Mesenteric fat pad (tissue), 1 donor: ENCODE measurements around the gene SH2D7. TPM values are rescaled to one million over a fixed set of nuclear protein-coding genes. Genes with fewer than 3 reads are reported as not detected.

Experiments used
- DNase-seq: peaks from one replicate; pipeline ENCODE4 v3.0.0-alpha.2; 2020; ENCODE audit warnings: low spot score
- total RNA-seq: library from RNA; stranded (reverse); fragmentation: NEBNext Ultra II Directional; extraction: Animal tissue kit (Norgen Biotek cat#: 25700); gene quantifications from one replicate; pipeline ENCODE4 v1.2.1, GENCODE V29; 2021
- donor health status: DM: yes; HTN: yes; CAD: no.

The SH2D7 gene
- total RNA-seq, 1 donor from 2014 or later: not detected

DNA sequence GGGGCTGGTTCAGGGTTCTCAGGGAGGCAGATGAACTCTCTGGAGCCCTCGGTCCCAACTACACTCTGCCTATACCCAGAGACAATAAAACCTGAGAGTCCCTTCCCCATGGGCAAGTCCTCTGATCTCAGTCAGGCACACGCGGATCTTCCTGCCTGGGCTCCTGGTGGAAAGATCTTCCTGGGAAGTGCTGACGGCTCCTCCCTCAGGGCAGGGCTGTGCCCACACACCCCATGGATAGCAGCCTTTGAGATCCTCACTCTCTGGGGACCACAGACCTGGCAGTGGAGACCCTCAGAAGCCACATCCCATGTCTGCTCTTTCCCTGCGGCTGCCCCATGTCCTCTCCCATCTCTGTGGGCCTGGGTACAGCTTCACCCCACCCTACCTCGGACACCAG, 10.4 kb downstream of the SH2D7 start:
- no peak for DNase-seq

DNA sequence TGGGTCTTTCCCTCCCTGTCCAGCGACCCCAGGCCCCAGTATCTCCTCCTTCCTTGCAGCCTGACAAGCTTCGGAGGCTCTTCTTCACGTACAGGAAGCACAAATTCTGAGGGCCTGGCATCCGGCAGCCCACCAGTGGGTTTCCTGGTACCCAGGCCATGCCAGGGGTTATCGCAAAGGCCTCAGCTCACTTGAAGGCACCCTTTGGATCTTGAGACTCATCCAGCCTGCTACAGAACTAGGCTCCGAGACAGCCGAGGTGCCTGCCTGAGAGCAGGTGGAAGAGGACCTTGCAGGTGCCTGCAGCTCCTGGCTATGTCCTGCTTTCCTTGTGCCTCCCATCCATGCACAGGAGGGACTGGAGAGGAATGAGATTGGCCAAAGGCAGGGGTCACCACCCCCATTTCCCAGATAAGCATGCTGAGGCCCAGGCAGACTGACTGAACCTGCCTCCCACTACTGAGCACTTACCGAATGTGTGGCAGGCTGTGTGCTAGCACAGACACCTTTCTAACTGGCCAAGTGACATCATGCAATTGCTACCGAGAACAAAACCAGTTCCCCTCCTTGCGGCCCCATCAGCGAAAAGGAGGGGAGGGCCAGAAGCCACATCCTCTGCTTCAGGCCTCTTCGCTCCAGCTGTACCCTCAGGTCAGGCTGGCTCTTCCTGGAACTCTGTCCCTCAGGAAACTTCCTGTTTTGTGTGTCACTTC, 11.2 kb downstream of the SH2D7 start:
- DNase-seq: no peak

DNA sequence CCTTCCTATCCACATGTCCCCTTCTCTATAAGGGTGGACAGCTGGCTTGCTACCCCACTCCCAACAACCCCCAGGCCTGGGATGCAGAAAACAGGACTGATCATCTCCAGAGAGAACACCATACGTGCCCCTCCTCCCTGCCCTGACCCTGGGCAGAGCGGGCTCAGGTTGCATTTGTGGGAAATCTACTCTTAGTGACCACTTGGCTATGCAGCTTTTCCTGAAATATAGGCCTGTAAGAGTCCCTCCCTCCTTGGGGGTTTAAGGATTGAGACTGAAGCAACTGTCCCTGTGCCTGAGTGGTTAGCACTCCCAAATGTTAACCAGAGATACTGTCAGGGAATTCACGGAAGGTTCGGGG, 11.7 kb downstream of the SH2D7 start:
- DNase-seq: no peak

DNA sequence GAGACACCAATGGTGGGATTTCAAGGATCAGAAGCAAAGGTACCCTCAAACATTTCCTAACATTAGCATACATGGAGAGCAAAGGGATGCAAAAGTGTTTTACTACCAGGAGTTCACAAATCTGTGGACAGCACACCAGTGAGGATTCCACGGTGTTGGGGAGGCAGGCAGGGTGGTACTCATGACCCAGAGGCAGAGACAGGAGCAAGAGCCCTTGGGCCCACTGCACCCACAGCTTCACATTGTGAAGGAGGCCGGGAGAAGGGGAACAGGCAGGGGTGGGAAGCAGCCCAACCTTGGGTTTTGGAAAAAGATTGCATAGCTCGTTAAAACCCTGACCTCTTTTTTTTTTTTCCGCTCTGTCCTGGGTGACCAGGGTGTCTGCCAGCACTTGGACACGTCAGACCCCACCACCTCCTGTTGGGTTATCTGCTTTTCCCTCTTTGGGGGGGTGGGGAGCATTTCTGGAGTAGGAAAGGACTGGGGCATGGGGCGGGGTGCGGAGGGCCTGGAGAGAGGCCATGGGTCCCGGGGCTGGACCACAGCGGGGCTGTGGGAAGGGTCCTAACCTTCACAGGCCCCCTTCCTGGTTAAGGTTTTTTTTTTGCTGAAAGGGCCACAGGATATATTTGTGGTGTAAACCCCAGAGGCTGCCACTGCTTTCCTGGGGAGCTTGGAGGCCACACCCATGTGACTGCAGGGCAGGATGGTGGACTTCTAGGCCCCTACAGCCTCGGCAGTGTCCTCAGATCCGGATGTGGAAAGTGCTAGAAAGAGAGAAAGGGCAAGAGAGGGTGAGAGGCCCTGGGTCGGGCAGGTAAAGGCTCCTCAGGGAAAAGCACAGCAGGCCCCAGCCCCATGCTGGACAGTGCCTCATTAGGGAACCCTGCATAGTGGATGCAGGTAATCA, 12.5 kb downstream of the SH2D7 start:
- no peak for DNase-seq

DNA sequence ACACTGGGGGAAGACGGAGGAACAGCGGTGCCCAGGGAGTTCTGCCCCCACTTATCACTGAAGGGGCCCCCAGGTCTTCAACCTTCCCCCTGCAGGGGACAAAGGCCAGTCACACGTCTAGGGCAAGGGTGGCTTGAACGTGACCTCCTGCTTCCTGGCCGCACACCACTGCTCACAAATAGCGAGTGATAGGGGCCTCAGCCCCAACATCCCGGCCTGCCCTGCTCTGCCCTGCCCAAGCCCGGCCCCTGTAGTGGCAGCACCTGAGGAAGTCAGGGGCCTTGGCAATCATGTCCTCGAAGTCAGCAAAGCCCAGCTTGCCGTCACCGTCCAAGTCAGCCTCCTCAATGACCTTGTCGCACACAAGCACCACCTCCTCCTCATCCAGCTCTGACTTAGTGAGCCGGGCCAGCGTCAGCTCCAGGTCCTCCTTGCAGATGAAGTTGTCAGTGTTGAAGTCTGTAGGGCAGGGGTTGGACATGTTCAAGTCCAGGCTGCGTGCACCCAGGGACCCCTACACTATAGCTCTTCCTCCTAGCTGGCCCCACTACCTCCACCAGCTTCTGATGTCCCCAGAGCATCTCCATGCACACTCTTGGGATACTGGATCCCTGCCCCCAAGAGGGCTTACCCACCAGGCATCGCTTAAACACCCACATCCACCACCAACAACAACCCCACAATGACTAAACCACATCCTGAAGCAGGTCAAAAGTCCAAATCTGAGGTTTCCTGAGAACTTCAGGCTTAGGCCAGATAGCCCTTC, 13.3 kb downstream of the SH2D7 start:
- no peak for DNase-seq

DNA sequence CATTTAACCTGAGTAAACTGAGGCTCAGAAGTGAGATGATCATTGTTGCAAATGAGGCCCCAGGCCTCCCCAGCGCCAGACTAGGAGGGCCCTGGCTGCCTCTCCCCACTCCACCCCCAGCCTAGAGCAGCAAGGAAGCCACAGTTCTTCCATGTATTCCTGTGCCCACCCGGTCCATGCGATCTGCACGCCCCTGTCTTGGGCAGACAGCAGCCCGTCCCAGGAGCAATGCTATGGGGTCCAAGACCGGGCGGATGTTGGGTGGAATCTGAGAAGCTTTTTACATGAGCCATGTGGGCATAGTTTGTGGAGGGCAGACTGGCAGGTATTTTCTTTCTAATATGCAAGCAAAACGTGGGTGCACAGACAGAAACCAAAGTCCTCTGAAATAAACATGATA, 15.1 kb downstream of the SH2D7 start:
- DNase-seq: no peak

DNA sequence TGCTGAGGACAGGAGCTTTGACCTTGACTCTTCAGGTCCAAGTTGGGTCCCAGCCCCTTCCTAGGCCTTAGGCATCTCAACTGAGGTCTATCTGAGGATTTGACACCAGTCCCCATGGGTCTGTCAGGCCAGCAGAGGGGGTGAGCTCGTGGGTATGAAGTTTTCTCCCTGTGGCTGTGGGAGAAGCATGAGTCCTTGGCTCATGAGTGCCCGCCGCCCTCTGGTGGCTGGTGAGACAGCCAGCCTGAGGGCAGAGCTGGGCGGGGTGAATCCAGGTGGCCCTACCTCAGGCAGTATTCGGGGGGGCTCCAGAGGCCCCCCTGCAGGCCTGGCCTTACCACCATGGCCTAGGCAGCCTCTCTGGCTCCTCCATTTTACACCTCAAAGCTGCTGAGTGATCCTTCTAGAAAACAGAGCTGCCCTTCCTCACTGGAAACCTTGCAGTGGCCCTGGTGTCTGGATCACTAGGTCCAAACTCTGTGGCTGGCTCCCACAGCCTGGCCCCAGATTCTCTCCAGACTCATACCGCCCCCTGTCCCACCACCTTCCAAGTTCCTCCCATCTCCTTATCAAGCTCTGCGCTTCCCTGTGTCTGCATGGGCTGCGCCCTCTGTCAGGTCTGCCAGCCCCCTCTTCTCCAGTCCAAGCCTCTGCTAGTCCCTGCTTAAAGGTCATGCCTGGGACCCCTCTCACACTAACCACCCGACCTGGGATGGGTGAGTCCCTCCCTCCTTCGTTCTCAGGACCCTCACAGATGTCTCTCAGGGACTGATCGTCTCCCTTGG, 16.1 kb downstream of the SH2D7 start:
- peak; percentile 94 for DNase-seq

DNA sequence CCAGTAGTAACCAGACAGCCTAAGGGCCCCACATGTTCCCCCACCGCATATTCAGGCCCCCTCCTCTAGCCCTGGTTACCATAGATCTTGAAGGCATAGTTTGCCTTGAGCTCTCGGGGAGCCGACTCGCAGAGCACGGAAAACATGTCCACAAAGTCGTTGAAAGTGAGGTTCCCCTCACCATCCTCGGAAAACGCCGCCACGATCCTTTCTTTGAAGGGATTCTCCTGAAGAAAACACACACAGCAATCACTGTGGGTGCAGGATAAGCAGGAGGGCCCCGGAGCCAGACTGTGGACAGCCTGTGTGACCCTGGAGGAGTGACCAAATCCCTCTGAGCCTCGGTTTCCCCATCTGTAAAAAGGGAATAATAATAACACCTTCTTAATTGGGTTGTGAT, 16.8 kb downstream of the SH2D7 start:
- DNase-seq: no peak

DNA sequence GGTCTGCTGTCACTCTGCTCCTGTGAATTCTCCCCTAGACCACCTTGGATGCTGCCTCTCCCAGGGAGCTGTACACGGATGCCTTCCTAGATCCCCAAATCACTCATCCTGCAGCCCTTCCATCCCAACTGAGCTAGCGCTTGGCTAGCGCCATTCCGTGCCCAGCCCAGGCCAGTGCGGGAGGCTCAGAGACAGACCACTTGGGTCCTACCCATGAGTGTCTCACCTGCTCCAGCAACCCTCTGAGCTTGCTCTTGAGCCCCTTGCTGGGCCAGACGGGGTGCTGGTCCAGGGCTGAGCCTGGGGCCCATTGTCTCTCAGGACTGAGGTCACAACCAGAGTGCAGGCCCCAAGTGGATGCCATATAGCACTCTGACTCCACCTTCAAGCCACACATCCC, 17.7 kb downstream of the SH2D7 start:
- no peak for DNase-seq

DNA sequence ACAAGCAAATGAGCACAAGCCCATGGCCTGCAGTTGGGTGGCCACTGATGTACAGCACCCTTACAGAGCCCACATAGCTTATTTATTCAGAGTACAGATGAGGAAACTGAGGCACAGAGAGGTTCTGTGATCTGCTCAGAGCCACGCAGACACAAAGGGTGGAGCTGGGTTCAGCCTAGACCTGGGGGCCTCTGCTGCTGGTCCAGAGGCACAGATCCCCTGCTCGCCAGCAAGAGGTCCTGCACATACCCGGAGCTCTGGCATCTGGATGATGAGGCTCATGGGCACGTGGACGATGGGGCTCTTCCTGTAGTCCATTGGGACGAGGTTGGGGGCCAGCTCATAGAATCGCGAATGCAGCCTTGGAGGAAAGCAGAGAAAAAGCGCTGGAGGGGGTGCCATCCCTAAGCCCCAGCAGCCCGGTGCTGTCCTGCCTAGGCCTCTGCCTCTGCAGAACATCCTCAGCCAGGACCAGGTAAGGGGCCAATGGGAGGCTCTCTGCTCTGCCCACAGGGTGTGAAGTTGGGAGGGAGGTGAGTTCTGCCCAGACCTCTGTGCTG, 18.6 kb downstream of the SH2D7 start:
- DNase-seq: no peak

DNA sequence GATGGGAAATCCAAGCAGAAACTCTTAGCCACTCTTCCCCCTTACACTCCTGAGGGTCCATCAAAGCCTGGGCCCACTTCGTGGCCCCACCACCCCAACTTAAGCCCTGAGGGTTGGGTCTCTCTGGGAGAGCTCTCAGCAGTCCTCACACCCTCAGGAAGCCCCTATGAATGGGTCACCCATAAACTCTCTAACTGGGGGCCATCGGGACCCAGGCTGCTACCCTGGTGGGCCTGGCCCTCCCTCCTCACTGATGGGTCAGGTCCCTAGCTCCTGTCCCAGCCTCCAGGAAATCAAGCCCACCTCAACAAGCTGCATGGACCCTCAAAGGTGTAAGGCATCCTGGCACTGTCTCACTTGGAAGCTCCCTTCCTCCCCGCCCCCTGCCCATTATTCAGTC, 19.4 kb downstream of the SH2D7 start:
- DNase-seq: no peak

DNA sequence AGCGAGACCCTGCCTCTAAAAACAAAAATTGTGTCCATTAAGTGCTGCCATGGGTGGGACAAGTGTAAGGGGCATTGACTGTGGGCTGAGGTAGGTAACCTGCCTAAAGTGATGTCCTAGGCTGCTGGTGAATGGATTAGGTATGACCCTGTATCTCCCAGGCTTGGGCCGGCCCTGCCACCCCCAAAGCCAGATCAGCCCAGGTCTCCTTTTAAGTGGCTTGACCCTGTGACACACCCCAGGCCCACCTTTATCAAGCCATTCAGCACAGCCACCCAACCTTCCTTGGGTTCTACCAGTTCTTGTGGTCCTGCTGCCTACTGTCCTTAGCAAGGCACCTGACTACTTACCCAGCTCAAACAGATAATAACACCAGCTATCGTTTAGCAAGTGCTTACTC, 20.2 kb downstream of the SH2D7 start:
- no peak for DNase-seq

DNA sequence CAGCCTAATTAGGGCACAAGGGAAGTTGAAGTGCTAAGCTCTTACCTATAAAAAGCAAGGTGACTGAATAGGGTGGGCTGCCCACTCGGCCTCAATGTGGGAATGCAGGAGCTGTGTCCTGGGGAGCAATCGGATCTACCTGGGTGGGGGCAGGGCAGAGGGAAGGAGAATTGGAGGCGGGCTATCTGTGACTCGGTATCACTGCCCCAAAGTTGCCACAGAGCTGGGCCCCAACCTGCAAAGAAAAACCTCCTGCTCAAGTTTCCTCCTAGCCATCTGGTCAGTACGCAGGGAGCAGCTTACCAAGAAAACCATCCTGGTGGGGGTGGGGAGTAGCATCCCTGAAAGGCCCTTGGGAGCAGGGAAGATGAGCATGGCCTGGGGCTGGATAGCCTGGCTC, 28.2 kb downstream of the SH2D7 start:
- no peak for DNase-seq

DNA sequence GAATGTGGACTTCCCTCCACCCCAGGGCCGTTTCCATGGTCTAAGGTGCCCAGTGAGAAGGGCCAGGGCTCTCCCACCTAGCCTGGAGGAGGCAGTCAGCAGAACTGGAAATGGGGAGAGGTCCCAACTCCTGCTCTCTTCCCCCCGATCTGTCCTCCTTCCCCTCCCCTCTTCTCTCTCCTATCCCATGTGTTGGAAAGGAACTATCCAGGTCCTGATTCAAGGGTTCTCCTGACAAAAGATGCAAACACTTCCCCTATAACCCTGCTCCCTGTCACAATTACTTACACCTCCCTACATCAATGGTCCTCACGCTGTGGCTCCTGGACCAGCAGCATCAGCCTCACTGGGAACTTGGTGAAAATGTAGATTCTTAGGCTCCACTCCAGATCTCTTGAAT, 32.9 kb downstream of the SH2D7 start:
- DNase-seq: no peak

DNA sequence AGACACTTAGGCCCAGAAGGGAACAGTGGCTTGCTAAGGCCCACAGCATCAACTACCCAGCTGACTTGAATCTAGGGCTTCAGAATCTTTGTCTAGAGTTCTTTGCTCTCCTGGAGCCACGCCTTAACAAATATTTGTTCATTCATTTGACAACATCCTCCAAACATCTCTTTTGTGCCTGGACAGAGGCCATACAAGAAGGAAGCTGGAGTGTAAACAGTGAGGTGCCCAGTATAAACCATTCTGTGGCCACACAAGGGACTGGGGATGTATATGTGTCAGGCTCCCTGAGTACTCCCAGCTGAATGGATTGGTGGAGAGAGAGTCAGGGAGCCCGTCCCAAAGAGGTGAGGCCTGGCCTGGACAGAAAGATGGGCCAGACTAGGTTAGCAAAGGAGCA, 35.5 kb downstream of the SH2D7 start:
- DNase-seq: no peak

DNA sequence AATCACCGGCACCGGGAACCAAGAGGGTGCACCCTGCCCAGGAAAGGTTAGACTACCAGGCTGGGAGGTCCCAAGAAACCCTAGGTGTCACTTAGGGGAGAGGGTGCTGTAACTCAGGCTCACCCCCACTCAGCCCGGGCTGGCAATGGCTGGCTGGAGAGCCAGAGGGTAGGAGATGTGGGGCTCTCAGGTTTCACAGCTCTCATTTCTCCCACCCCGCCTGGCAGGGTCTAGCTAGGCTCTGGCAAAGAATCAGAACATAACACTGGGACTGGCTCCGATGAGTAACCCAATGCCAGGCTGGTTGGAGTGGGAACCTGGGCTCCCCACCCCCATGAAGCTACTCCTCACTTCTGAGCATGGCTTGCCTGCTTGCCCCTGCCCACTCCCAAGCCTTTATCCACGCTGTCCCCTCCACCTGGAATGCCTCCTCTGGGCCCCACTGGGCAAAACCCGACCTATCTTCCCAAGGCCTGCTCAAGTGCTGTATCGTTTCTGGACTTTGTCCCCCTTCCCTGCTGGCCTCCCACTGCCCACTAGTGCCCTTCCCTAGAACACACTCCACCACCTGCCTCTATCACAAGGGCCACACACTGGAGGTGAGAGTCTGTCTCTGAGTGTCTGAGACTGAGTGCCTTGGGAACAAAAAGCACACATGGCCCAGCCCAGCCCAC, 36.9 kb downstream of the SH2D7 start:
- DNase-seq: no peak

DNA sequence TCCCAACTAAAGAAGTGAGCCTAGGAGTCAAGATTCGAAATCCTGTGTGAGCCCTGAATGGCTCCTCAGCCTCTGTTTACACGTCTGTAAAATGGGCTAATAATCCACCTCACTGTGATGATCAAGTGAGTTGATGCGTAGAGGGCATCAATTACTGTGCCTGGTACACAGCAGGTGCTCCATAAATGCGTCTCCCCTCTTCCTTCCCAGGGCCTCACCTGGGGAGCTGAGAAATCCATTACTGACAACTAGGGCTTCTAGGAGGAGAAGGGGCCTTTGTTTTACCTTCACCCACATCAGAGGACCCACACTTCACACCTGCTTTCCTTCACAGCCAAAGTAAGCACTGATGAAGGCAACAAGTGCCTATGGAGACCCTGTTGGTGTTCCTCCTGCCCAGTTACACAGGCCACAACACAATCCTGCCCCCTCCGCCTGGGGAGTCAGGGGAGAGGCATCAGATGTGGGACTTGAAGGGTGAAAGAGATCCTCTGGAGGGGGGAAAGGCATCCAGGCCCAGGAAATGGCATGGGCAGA, 37.5 kb downstream of the SH2D7 start:
- no peak for DNase-seq

DNA sequence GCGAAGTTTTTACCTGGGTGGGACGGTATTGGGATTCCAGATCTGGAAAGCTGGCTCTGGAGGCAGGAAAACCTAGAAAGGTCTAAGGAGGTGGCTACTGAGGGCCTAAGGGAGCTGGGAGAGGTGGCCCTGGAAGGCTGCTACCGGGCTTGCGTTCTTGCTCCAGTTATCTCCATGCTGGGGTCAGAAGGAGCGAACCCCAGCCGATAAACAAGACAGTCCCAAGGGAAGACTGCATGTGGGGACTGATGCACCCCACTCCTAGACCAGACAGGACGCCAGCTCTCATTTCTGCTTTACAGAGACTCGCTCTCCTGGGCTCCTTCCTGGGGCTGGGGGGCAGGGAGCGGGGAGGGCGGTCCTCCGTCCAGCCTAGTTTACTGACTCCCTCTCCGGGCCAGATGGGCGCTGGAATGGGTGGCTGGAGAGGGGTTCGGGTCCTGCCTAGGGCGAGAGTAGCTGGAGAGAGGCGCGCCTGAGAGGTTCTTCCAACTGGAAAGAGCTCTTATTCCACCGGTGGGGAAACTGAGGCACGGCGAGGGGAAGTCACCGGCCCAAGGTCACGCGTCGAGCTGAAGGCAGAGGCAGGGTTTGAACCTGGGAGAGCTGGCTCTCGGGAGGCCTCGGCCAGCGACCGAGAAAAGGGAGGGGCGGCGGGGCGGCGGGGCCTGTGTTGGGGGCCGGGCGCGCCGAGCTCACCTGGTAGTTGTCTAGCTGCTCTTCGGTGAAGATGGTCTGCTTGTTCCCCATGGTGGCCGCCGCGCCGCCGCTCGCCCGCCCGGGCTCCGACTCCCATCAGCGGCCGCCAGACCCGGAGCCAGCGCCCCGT, 38.3 kb downstream of the SH2D7 start:
- no peak for DNase-seq
